GM21825 (cell line): ENCODE results near the gene SCN9A.
"Not testable (repeated sequence)": the region's sequence is repeated elsewhere in the genome, so short reads cannot be mapped to it uniquely, and the experiment has no call there.

Experiments
- ATAC-seq: cut with Tn5 transposase; IDR thresholded peaks from one replicate; pipeline ENCODE4 v1.9.1; 2021; ENCODE audit warnings: mild to moderate bottlenecking, moderate library complexity; ENCODE audit not compliant: unreplicated experiment

The SCN9A gene

DNA sequence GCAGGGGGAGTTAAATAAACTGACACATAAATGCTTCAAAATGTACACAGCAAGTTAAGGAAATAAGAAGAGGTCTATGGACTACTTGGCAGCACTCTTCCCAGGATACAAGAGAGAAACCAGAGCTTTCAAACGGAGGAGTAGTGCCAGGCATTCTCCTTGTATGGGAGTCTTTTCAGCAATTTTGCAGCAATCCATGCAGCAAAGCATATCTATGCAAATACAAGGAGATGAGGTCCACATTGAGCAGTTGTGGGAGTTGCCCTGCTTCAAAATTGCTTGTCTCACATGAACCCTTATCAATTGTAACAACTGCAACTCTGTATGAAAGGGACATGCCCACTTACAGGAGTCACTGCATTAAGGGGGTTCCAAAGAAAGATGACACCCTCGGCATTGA lies 37.8 kb downstream of the SCN9A start:
- no peak for ATAC-seq

DNA sequence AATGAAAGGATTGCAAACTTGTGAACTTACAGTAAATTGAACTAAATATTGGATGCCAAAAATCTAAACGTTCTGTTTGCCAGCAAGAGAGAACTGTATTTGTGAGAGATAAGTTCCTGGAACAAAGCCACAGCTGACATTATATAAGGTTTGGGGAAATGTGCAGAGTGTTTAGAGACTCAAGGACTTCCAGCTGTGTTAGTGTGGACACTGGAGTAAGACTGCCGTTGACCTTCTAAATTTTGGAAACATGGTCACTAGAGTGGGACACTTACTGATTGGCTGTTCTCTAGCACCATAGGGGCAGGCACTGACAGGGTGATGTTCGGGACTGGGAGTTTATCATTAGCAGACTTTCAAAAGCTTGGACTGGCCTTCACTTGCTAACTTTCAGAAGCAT lies 40.5 kb downstream of the SCN9A start:
- no peak for ATAC-seq

DNA sequence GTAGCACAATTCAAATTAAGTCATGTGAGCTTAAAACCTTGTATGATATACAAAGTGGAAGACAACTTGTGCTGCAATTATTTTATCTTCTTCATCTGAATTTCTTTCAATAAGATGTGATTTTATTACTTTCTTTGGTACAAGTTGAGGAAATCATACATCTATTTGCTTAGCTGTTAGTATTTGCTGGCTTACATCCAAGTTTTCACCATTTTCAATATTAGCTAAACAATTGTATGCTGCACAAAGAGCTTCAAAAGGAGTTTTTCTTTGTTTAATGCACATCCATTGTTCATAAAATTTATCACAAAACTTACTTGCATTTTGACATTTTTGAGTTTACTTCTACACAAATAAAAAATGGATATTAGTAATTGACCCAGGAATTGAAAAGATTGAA lies 40.9 kb downstream of the SCN9A start:
- no peak for ATAC-seq

- no peak for ATAC-seq
Measured at GRCh38 chr2:166333801-166334200, 41.9 kb downstream of the SCN9A start.

- ATAC-seq = no peak
Measured at GRCh38 chr2:166332106-166332505, 43.6 kb downstream of the SCN9A start.

- no peak for ATAC-seq
Measured at GRCh38 chr2:166331468-166331867, 44.3 kb downstream of the SCN9A start.

GRCh38 chr2:166329465-166329864 lies 46.3 kb downstream of the SCN9A start:
- ATAC-seq = no peak

GRCh38 chr2:166328147-166328546 lies 47.6 kb downstream of the SCN9A start:
- ATAC-seq = no peak

DNA sequence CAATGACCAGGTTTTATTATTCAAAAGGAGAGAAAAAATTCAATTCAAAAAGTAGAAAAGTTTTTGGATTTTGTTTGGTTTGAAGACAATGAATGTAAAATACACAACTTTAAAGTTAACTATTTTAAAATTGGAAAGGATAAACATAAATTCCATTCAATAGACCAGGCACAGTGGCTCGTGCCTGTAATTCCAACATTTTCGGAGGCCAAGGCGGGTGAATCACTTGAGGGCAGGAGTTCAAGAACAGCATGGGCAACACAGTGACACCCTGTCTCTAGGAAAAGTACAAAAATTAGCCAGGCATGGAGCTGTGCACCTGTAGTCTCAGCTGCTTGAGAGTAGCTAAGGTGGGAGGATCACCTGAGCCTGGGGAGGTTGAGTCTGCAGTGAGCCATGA lies 54.7 kb downstream of the SCN9A start:
- ATAC-seq = no peak

- no peak for ATAC-seq
Measured at GRCh38 chr2:166314022-166314759, 61.6 kb downstream of the SCN9A start.

DNA sequence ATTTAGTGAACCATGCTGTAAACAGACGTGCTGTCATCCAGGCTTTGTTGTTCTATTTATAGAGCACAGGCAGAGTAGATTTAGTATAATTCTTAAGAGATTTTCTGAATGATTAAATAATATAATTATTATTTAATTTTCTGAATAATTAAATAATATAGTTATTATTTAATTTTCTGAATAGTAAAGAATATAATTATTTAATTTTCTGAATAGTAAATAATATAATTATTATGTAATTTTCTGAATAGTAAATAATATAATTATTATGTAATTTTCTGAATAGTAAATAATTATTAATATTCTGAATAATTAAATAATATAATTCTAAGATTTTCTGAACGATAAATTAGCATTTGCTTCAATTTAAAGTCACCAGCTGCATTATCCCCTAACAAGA lies 62.9 kb downstream of the SCN9A start:
- not testable (repeated sequence) for ATAC-seq

DNA sequence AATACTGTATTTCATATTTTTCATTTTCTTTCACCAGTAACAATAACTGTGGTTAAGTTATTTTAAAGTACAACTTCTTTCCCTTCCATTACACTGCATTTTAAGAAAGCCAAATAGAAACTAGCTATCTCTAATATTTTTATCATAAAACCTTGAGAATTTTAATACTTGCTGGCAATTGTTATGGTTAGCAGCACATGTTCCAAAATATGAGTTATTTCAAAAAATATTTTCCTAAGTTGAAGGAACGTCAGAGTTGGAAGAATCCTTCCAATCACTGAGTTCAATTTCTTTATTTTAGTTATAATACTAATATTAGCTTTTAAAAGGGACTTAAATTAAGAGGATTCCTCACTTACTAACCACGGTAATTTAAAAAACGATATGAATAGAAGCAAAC lies 68.4 kb downstream of the SCN9A start:
- no peak for ATAC-seq

GRCh38 chr2:166304656-166305055 lies 71.1 kb downstream of the SCN9A start:
- no peak for ATAC-seq

- ATAC-seq = no peak
Measured at GRCh38 chr2:166302036-166302435, 73.7 kb downstream of the SCN9A start.

DNA sequence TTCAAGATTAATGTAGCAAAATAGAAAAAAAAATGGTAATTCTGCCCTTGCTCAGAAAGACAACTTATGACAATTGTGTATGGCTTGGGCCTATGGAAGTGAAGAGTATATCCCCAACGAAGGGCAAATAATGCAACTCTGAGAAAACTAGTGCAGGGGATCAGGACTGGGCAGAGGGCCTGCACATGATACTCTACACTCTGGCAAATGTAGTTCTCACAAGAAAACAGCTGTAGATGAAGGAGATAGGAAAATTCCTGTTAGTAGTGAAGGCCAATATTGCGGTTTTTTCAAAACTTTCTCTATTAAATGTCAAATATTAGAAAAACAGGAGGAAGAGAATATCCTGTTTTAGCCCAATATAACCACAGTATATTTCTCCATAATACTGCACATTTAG lies 77.8 kb downstream of the SCN9A start:
- no peak for ATAC-seq

DNA sequence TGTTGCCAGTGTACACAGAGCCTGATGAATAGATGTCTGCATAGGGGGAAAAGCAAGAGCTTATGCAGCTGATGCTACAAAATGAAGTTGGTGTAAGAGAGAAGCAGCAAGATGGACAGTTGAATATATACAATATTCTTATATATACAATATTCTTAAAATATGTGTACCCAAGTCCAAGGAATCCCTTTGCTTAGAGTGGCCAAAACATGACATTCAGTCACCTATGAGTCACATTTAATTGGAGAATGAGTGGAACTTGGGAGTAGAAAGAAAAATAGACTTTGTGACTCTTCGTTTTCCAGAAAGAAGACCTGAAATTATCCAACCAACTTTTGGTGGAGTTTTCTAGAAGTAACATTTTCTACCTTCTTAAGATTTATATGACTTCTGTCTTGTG lies 81.8 kb downstream of the SCN9A start:
- no peak for ATAC-seq

- no peak for ATAC-seq
Measured at GRCh38 chr2:166285215-166285614, 90.5 kb downstream of the SCN9A start.

DNA sequence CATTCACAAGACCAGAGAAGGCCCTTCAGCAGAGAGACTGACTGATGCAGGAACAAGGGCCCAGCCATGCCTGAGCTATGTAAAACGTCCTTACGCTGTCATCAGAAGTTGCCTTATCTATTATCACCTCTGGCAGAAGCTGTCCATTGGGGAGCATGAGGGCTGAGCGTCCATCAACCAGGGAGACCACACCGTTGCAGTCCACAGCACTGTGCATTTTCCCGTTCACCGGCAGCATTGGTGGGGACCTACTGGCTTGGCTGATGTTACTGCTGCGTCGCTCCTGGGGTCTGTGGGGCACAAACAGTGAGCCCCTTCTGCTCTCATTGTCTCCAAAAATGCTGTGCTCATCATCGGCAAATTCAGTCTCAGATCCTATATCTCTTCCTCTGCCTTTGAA lies 91.4 kb downstream of the SCN9A start:
- no peak for ATAC-seq

DNA sequence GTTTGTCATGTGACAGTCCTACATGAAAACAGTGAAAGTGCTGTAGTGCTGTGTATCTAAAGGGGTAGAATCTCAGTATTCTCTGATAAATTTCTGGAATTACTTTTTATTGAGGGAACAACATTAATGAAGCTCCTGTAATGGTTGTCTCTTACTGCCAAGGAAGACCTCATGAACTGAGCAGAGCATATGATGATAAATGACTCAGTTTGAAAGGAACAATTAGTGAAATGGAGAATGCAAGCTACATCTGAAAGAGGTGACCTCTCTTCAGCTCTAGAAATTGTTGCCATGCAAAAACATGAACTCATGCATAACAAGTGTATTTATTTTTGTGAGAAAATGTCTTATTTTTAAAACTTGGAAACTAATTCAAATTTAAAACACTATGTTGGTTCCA lies 93.6 kb downstream of the SCN9A start:
- no peak for ATAC-seq

- ATAC-seq = no peak
Measured at GRCh38 chr2:166278856-166279255, 96.9 kb downstream of the SCN9A start.

DNA sequence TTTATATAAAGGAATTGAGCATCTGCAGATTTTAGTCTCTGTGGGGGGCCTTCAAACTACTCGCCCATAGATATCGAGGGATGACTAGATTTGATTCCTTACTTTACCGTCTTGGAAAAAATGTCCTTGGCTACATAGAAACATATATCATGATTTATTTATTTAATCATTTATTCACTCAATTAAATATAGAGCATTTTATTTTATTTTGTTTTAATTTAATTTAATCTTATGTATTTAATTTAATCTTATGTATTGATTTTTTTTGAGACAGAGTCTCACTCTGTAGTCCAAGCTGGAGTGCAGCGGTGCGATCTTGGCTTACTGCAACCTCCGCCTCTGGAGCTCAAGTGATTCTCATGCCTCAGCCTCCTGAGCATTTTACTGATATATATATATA lies 105.4 kb downstream of the SCN9A start:
- ATAC-seq = no peak

DNA sequence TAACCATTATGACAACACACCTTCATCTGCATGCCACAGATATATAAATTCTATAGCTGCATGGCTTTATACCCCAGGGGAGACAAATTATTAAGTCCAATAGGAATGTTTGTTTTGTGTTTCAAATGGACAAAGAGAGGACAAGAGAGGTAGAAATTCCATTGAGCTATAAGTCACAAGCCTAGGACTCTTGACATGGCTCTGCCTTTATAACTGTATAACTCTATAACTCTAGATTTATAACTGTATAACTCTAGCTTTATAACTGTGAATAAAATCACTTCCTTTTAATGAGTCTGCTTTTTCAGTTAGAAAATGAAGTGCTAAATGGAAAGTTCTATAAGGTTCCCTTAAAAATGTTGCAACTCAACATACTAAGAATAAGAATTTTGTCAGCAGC lies 106.4 kb downstream of the SCN9A start:
- ATAC-seq = no peak

- no peak for ATAC-seq
Measured at GRCh38 chr2:166257859-166258258, 117.9 kb downstream of the SCN9A start.
